SU-DHL-6 (cell line): ENCODE measurements around the gene TDRD7.

Experiments used
- H2AFZ ChIP-seq: fragments of 200-600 bp; sonication (generic); 2 replicates; pipeline ENCODE4 v1.6.1; 2014; ENCODE audit warnings: low read depth, mild to moderate bottlenecking, moderate library complexity, mixed read lengths, antibody characterized with exemption, low read length; ENCODE audit not compliant: severe bottlenecking
- H3F3A ChIP-seq: fragments of 200-600 bp; shearing (Covaris generic); 2 replicates; pipeline ENCODE4 v1.6.0; 2016; ENCODE audit warnings: antibody characterized with exemption, mild to moderate bottlenecking; ENCODE audit not compliant: insufficient read depth
- H3K27ac ChIP-seq: fragments of 200-600 bp; sonication (generic); 2 replicates; pipeline ENCODE4 v1.5.1; 2016; ENCODE audit warnings: low read depth, mild to moderate bottlenecking, low read length, moderate library complexity, mixed read lengths
- H3K27me3 ChIP-seq: fragments of 200-600 bp; sonication (generic), shearing (Covaris generic); 2 replicates; pipeline ENCODE4 v1.6.0; 2014; ENCODE audit warnings: mild to moderate bottlenecking, low read length
- H3K36me3 ChIP-seq: fragments of 200-600 bp; sonication (generic); 2 replicates; pipeline ENCODE4 v1.6.1; 2014; ENCODE audit warnings: mild to moderate bottlenecking, low read length, mixed read lengths
- H3K4me2 ChIP-seq: fragments of 300-600, 200-600 bp; shearing (Covaris generic), sonication (generic); 2 replicates; pipeline ENCODE4 v1.6.0; 2014; ENCODE audit warnings: low read length, low read depth, mild to moderate bottlenecking; ENCODE audit not compliant: poor library complexity, severe bottlenecking
- H3K4me3 ChIP-seq: fragments of 200-600 bp; sonication (generic); 2 replicates; pipeline ENCODE4 v1.5.1; 2014; ENCODE audit warnings: antibody characterized with exemption, low read length, mild to moderate bottlenecking, mixed read lengths; ENCODE audit not compliant: insufficient read depth, poor library complexity, severe bottlenecking
- H3K79me2 ChIP-seq: fragments of 200-600 bp; sonication (generic); 2 replicates; pipeline ENCODE4 v1.6.1; 2014; ENCODE audit warnings: mild to moderate bottlenecking, low read length, moderate library complexity; ENCODE audit not compliant: insufficient read depth
- H3K9ac ChIP-seq: fragments of 200-600 bp; sonication (generic); 2 replicates; pipeline ENCODE4 v1.7.0; 2014; ENCODE audit warnings: mild to moderate bottlenecking, low read length
- H3K9me2 ChIP-seq: fragments of 200-600 bp; sonication (generic); replicated peaks from 2 replicates; pipeline ENCODE4 v1.6.1; 2014; ENCODE audit warnings: low read length; ENCODE audit not compliant: insufficient read depth
- H3K9me3 ChIP-seq: fragments of 200-600 bp; sonication (generic); 2 replicates; pipeline ENCODE4 v1.6.1; 2014; ENCODE audit warnings: low read length, mixed read lengths; ENCODE audit not compliant: insufficient read depth
- H4K20me1 ChIP-seq: fragments of 200-600 bp; sonication (generic); 2 replicates; pipeline ENCODE4 v1.6.1; 2014; ENCODE audit warnings: low read depth, mild to moderate bottlenecking, antibody characterized with exemption, low read length, moderate library complexity, mixed read lengths
- CTCF ChIP-seq: fragments of 200-600 bp; sonication (generic); IDR thresholded peaks from one replicate; pipeline ENCODE4 v1.5.1; 2017; ENCODE audit warnings: antibody characterized with exemption, mild to moderate bottlenecking, low read length, moderate library complexity; ENCODE audit not compliant: insufficient read depth, poor library complexity, severe bottlenecking
- EZH2phosphoT487 ChIP-seq: fragments of 200-600 bp; sonication (generic), shearing (Covaris generic); conservative IDR thresholded peaks from 2 replicates; pipeline ENCODE4 v1.6.1; 2018; ENCODE audit warnings: mild to moderate bottlenecking, antibody characterized with exemption, low read length, moderate library complexity, mixed read lengths

TDRD7 gene

GRCh38 chr9:97388721-97389238 lies 23.1 kb upstream of the TDRD7 start:
- H3K36me3 ChIP-seq = no peaks in the 10 kb centered on the region
- H4K20me1 ChIP-seq = no peaks in the 10 kb centered on the region
- no peak overlapping the region for H3K27ac ChIP-seq
- no peak overlapping the region for H3K4me3 ChIP-seq
- H3K27me3 ChIP-seq = no peaks in the 10 kb centered on the region
- no peaks in the 10 kb centered on the region for H3K9me3 ChIP-seq
- no peaks in the 10 kb centered on the region for H3K79me2 ChIP-seq
- H2AFZ ChIP-seq = no peak overlapping the region
- no peak overlapping the region for H3K4me2 ChIP-seq
- no peak overlapping the region for H3K9ac ChIP-seq
- no peak for TF ChIP-seq EZH2phosphoT487
- no peaks in the 10 kb centered on the region for H3F3A ChIP-seq
- no peaks in the 10 kb centered on the region for H3K9me2 ChIP-seq

- Histone ChIP-seq H3K36me3 (no peaks in the 10 kb centered on the region), H3K27me3 (no peaks in the 10 kb centered on the region), H3K9me3 (no peaks in the 10 kb centered on the region)
Measured at GRCh38 chr9:97389249-97389648, 22.6 kb upstream of the TDRD7 start.

GRCh38 chr9:97390791-97391406 lies 21.0 kb upstream of the TDRD7 start:
- H3K9me2 ChIP-seq = no peaks in the 10 kb centered on the region
- H3K79me2 ChIP-seq = no peaks in the 10 kb centered on the region
- TF ChIP-seq EZH2phosphoT487 (no peak), CTCF (no peak)
- no peaks in the 10 kb centered on the region for H3F3A ChIP-seq
- H3K4me3 ChIP-seq = no peak overlapping the region
- H3K9me3 ChIP-seq = no peaks in the 10 kb centered on the region
- no peak overlapping the region for H3K9ac ChIP-seq
- no peaks in the 10 kb centered on the region for H3K36me3 ChIP-seq
- H3K27me3 ChIP-seq = no peaks in the 10 kb centered on the region
- H4K20me1 ChIP-seq = no peaks in the 10 kb centered on the region
- no peak overlapping the region for H2AFZ ChIP-seq
- H3K27ac ChIP-seq = no peak overlapping the region
- H3K4me2 ChIP-seq = no peak overlapping the region

More at GRCh38 chr9:97389249-97389648, 22.6 kb upstream of the TDRD7 start:
- no peaks in the 10 kb centered on the region for H4K20me1 ChIP-seq
- H2AFZ ChIP-seq = no peak overlapping the region
- no peak overlapping the region for H3K4me3 ChIP-seq
- no peaks in the 10 kb centered on the region for H3K9me2 ChIP-seq
- no peak overlapping the region for H3K9ac ChIP-seq
- H3K79me2 ChIP-seq = no peaks in the 10 kb centered on the region
- TF ChIP-seq EZH2phosphoT487 = no peak
- TF ChIP-seq CTCF = no peak
- H3F3A ChIP-seq = no peaks in the 10 kb centered on the region
- H3K4me2 ChIP-seq = no peak overlapping the region
- no peak overlapping the region for H3K27ac ChIP-seq

DNA sequence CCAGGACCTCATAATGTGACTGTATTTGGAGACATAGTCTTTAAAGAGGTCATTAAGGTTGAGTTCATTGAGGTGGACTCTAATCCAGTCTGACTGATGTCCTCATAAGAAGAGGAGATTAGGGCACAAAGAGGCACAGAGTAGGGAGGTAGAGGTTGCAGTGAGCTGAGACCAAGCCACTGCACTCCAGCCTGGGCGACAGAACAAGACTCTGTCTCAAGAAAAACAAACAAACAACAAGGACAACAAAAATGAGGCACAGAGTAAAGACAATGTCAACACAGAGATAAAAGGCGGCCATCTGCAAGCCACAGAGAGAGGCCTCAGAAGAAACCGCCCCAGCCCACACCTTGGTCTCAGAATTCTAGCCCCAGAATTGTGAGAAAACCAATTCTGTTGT lies 17.0 kb upstream of the TDRD7 start:
- Histone ChIP-seq H3K9me3 (no peaks in the 10 kb centered on the region), H3K9me2 (no peaks in the 10 kb centered on the region), H3F3A (no peaks in the 10 kb centered on the region), H3K9ac (no peak overlapping the region), H4K20me1 (no peaks in the 10 kb centered on the region), H3K27ac (no peak overlapping the region), H3K27me3 (no peaks in the 10 kb centered on the region), H3K36me3 (no peaks in the 10 kb centered on the region), H3K4me3 (no peak overlapping the region), H3K79me2 (no peaks in the 10 kb centered on the region), H3K4me2 (no peak overlapping the region), H2AFZ (no peak overlapping the region)
- TF ChIP-seq CTCF (no peak), EZH2phosphoT487 (no peak)
